K562 (cell line): ENCODE results near the gene LCA5L. TPM values are rescaled to one million over a fixed set of nuclear protein-coding genes. Genes with fewer than 3 reads are reported as not detected.

Experiments used
- CEBPZ ChIP-seq: fragments of 150-350 bp; IDR thresholded peaks from 2 replicates; pipeline ENCODE4 v1.6.1; 2014; ENCODE audit warnings: low read depth, mild to moderate bottlenecking, low read length, borderline replicate concordance
- HNRNPL ChIP-seq: fragments of 200-400 bp; formaldehyde crosslinking; IDR thresholded peaks from 2 replicates; pipeline ENCODE4 v1.6.1; 2017; ENCODE audit warnings: low read depth, mild to moderate bottlenecking, low read length
- PHF8 ChIP-seq: fragments of 200-600 bp; sonication (generic); IDR thresholded peaks from 2 replicates; pipeline ENCODE4 v1.6.1; 2012; ENCODE audit warnings: mixed run types, mild to moderate bottlenecking, inconsistent platforms, low read length, moderate library complexity, borderline replicate concordance
- POU5F1 ChIP-seq: fragments of 150-350 bp; IDR thresholded peaks from 2 replicates; pipeline ENCODE4 v1.6.1; 2014; ENCODE audit warnings: borderline replicate concordance, low read length, low read depth, mild to moderate bottlenecking; ENCODE audit not compliant: partially characterized antibody
- RFX7 ChIP-seq: fragments of 250-450 bp; sonication (Bioruptor Pico); IDR thresholded peaks from 2 replicates; pipeline ENCODE4 v1.5.1; 2021; ENCODE audit warnings: mild to moderate bottlenecking
- RHOXF2B ChIP-seq: fragments of 250-450 bp; sonication (Bioruptor Pico); conservative IDR thresholded peaks from 2 replicates; pipeline ENCODE4 v1.5.1; 2021
- SAFB ChIP-seq: fragments of 200-400 bp; formaldehyde crosslinking; IDR thresholded peaks from 2 replicates; pipeline ENCODE4 v1.6.1; 2017; ENCODE audit warnings: low read depth, low read length, borderline replicate concordance
- TRIM25 ChIP-seq: fragments of 450-650 bp; IDR thresholded peaks from 2 replicates; pipeline ENCODE4 v1.7.0; 2016; ENCODE audit warnings: borderline replicate concordance
- ZFX ChIP-seq: sonication (generic); formaldehyde crosslinking; IDR thresholded peaks from 2 replicates; pipeline ENCODE4 v1.8.0; 2022; ENCODE audit warnings: mild to moderate bottlenecking, missing genetic modification reagents, moderate library complexity
- microRNA-seq: library from miRNA; unstranded; fragments of <30 nt; microRNA quantifications from one replicate; pipeline ENCODE4, GENCODE V29; 2018; ENCODE audit warnings: borderline microRNAs expressed
- polyA plus RNA-seq, 8 experiments: library from polyadenylated mRNA; depleted of rRNA in 4 of 8; stranded (reverse) in 5 of 8; unstranded in 3 of 8; fragments of >200 nt; fragmentation: Nextera tagmentation in 2 of 8; fragmentation: Illumina TruSeq in 1 of 8; extraction: Ambion mirVana in 2 of 8; extraction: Trizol in 1 of 8; gene quantifications; 2 replicates each; pipeline versions ENCODE4 v1.2.1 to v1.2.3, GENCODE V29; 2011 to 2014; ENCODE audit warnings: inconsistent platforms in 1 of 8, missing spikeins in 1 of 8
- small RNA-seq: library from RNA; depleted of rRNA; stranded (forward); fragments of <200 nt; gene quantifications from one replicate; pipeline ENCODE3, GENCODE V24; 2014
- total RNA-seq, 7 experiments: library from RNA; depleted of rRNA in 6 of 7; stranded (reverse); fragments of >200 nt in 6 of 7; fragmentation: Illumina TruSeq in 2 of 7; extraction: Trizol in 2 of 7; gene quantifications; 2 replicates each; pipeline versions ENCODE4 v1.2.1 to v1.2.3, GENCODE V29; 2011 to 2021; ENCODE audit warnings: low replicate concordance in 1 of 7

LCA5L gene
- total and polyA plus RNA-seq, 9 of the 15 experiments (the other 6 are each of a cell fraction or from before 2014, with no cell fraction given) = 1.8 to 4.9 (median 3.8) TPM

- TF ChIP-seq POU5F1 (no peak), TRIM25 (no peak), HNRNPL (no peak), CEBPZ (no peak), RFX7 (peak; percentile 90), SAFB (no peak), ZFX (no peak), RHOXF2B (CRISPR knock-in tag) (0 out of 2 replicates have a peak, but pooled peaks have one; percentile 88), PHF8 (no peak)
Measured at GRCh38 chr21:39359382-39359781, 86.2 kb downstream of the LCA5L start (continued).

Small RNA genes within 50 kb of the gene (microRNA-seq; reads per million reads assigned to microRNA genes)
- not detected for gene MIR6508

Small RNA genes within 50 kb of the gene (small RNA-seq; reads per million reads assigned to genes)
- not detected for gene MIR6508

Other genes starting within 250 kb of the LCA5L start
- gene BRWD1, start 132.1 kb downstream of the LCA5L start, total RNA-seq (2014; rRNA removed) = 29.8 and 34.1 TPM in 2 replicates
- 60.2 and 70.5 TPM in 2 replicates for gene BRWD1, start 132.1 kb downstream of the LCA5L start, total RNA-seq (2014; rRNA removed; fragmentation: Illumina TruSeq; extraction: Trizol)
- 45.4 and 48.3 TPM in 2 replicates for gene BRWD1, start 132.1 kb downstream of the LCA5L start, total RNA-seq (2015; rRNA removed; fragmentation: Illumina TruSeq; extraction: Trizol)
- gene BRWD1, start 132.1 kb downstream of the LCA5L start, total RNA-seq (2021) = 40.5 and 42.4 TPM in 2 replicates
- gene BRWD1, start 132.1 kb downstream of the LCA5L start, polyA plus RNA-seq (2011; rRNA removed) = 27.8 and 39.5 TPM in 2 replicates
- 23.0 and 25.3 TPM in 2 replicates for gene BRWD1, start 132.1 kb downstream of the LCA5L start, polyA plus RNA-seq (2014; fragmentation: Illumina TruSeq; extraction: Trizol)
- 10 to 100 TPM; 10.1 to 11.2 TPM for gene BRWD1, start 132.1 kb downstream of the LCA5L start, polyA plus RNA-seq (2014; fragmentation: Nextera tagmentation; extraction: Ambion mirVana)
- gene BRWD1, start 132.1 kb downstream of the LCA5L start, polyA plus RNA-seq (2014; rRNA removed) = 22.9 and 28.0 TPM in 2 replicates
- gene HMGN1, start 96.7 kb downstream of the LCA5L start, total RNA-seq (2014; rRNA removed) = 440 and 497 TPM in 2 replicates
- gene HMGN1, start 96.7 kb downstream of the LCA5L start, total RNA-seq (2014; rRNA removed; fragmentation: Illumina TruSeq; extraction: Trizol) = 567 and 664 TPM in 2 replicates
- gene HMGN1, start 96.7 kb downstream of the LCA5L start, total RNA-seq (2015; rRNA removed; fragmentation: Illumina TruSeq; extraction: Trizol) = 577 and 626 TPM in 2 replicates
- 524 and 567 TPM in 2 replicates for gene HMGN1, start 96.7 kb downstream of the LCA5L start, total RNA-seq (2021)
- 329 and 455 TPM in 2 replicates for gene HMGN1, start 96.7 kb downstream of the LCA5L start, polyA plus RNA-seq (2011; rRNA removed)
- 478 and 498 TPM in 2 replicates for gene HMGN1, start 96.7 kb downstream of the LCA5L start, polyA plus RNA-seq (2014; fragmentation: Illumina TruSeq; extraction: Trizol)
- 100 to 1,000 TPM; 124 to 158 TPM for gene HMGN1, start 96.7 kb downstream of the LCA5L start, polyA plus RNA-seq (2014; fragmentation: Nextera tagmentation; extraction: Ambion mirVana)
- 539 and 577 TPM in 2 replicates for gene HMGN1, start 96.7 kb downstream of the LCA5L start, polyA plus RNA-seq (2014; rRNA removed)
- gene SH3BGR, start 6.2 kb upstream of the LCA5L start, total RNA-seq (2014; rRNA removed) = 27.7 and 42.9 TPM in 2 replicates
- gene SH3BGR, start 6.2 kb upstream of the LCA5L start, total RNA-seq (2014; rRNA removed; fragmentation: Illumina TruSeq; extraction: Trizol) = 17.4 and 22.2 TPM in 2 replicates
- 21.7 and 23.1 TPM in 2 replicates for gene SH3BGR, start 6.2 kb upstream of the LCA5L start, total RNA-seq (2015; rRNA removed; fragmentation: Illumina TruSeq; extraction: Trizol)
- 14.8 and 17.5 TPM in 2 replicates for gene SH3BGR, start 6.2 kb upstream of the LCA5L start, total RNA-seq (2021)
- 3.1 and 6.6 TPM in 2 replicates for gene SH3BGR, start 6.2 kb upstream of the LCA5L start, polyA plus RNA-seq (2011; rRNA removed)
- gene SH3BGR, start 6.2 kb upstream of the LCA5L start, polyA plus RNA-seq (2014; fragmentation: Illumina TruSeq; extraction: Trizol) = 19.7 and 29.2 TPM in 2 replicates
- 10 to 100 TPM; 26.4 to 28.2 TPM for gene SH3BGR, start 6.2 kb upstream of the LCA5L start, polyA plus RNA-seq (2014; fragmentation: Nextera tagmentation; extraction: Ambion mirVana)
- gene SH3BGR, start 6.2 kb upstream of the LCA5L start, polyA plus RNA-seq (2014; rRNA removed) = 25.6 and 76.6 TPM in 2 replicates
- gene B3GALT5, start 167.2 kb upstream of the LCA5L start, total RNA-seq (2014; rRNA removed) = not detected in 2 replicates
- not detected in 2 replicates for gene B3GALT5, start 167.2 kb upstream of the LCA5L start, total RNA-seq (2014; rRNA removed; fragmentation: Illumina TruSeq; extraction: Trizol)
- not detected in 2 replicates for gene B3GALT5, start 167.2 kb upstream of the LCA5L start, total RNA-seq (2015; rRNA removed; fragmentation: Illumina TruSeq; extraction: Trizol)
- gene B3GALT5, start 167.2 kb upstream of the LCA5L start, total RNA-seq (2021) = 0.02 and 0.09 TPM in 2 replicates
- gene B3GALT5, start 167.2 kb upstream of the LCA5L start, polyA plus RNA-seq (2011; rRNA removed) = not detected in 2 replicates
- not detected in 2 replicates for gene B3GALT5, start 167.2 kb upstream of the LCA5L start, polyA plus RNA-seq (2014; fragmentation: Illumina TruSeq; extraction: Trizol)
- gene B3GALT5, start 167.2 kb upstream of the LCA5L start, polyA plus RNA-seq (2014; fragmentation: Nextera tagmentation; extraction: Ambion mirVana) = not detected
- not detected in 2 replicates for gene B3GALT5, start 167.2 kb upstream of the LCA5L start, polyA plus RNA-seq (2014; rRNA removed)